ENCODE measurements around the gene KCNT1. TPM values are rescaled to one million over a fixed set of nuclear protein-coding genes. Genes with fewer than 3 reads are reported as not detected.

KCNT1 gene
- polyA plus RNA-seq, 1 donor (not counting 4 experiments of a cell fraction or from before 2014, with no cell fraction given) = not detected

DNA sequence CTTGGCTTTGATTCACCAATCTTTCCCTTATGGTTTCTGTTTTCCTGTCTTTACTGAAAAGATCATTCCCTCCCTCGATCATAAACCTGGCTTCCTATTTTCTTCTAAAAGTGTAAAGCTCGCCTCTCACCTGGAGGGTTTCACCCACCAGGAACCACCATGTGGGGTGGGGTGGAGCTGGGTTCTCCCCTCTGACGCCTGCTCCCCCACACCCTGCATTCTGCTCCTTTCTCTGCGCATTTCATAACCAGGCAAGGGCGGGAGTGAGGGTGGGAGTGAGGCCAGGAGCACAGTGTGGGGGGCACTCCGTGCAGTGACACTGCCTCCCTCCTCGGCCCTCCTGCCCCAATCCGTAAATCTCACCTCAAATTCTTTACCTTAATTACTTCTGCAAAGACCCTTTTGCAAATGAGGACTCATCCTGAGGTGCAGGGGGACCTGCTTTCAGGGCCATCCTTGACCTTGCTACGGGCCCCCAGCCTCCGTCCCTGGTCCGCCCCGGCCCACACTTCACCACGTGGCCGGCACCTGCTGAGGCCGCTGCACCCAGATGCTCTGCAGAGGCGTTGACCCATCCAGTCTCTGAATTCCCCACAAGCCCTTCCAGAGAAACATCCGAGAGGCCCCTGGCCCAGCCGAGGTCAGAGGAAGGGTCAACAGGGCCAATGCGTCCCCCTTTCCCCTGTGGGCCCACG lies 59.3 kb downstream of the KCNT1 start:
- Histone ChIP-seq H3K79me2 (ENCODE audit: control insufficient read depth, insufficient read depth, low read length) (no peaks in the 10 kb centered on the region), H3K27me3 (ENCODE audit: control insufficient read depth, extremely low read depth, insufficient read depth, low read length) (no peaks in the 10 kb centered on the region), H3K27ac (ENCODE audit: control insufficient read depth, insufficient read depth, low read length) (no peak overlapping the region), H3K9me1 (ENCODE audit: control insufficient read depth, extremely low read depth, insufficient read depth, low read length) (no peaks in the 10 kb centered on the region), H3K9ac (ENCODE audit: control insufficient read depth, extremely low read depth, insufficient read depth, low read length) (no peak overlapping the region), H4K20me1 (ENCODE audit: control insufficient read depth, extremely low read depth, insufficient read depth, low read length) (no peaks in the 10 kb centered on the region), H3K4me2 (ENCODE audit: control insufficient read depth, extremely low read depth, insufficient read depth, low read depth, low read length) (no peak overlapping the region), H3K4me3 (ENCODE audit: control insufficient read depth in 2 of 3, extremely low read depth in 1 of 3, insufficient read depth in 2 of 3, low read depth in 1 of 3, low read length in 3 of 3) (no peak overlapping the region), H2AFZ (ENCODE audit: control insufficient read depth, low read length) (no peak overlapping the region), H3K9me3 (ENCODE audit: control insufficient read depth, low read depth, low read length) (peaks cover 3% of the 10 kb centered on the region), H3K36me3 (ENCODE audit: control insufficient read depth in 2 of 2, extremely low read depth in 1 of 2, insufficient read depth in 2 of 2, low read length in 2 of 2) (no peaks in the 10 kb centered on the region), H3K4me1 (ENCODE audit: control insufficient read depth, extremely low read depth, insufficient read depth, low read length) (no peaks in the 10 kb centered on the region)
- dilution Hi-C loops (cut with MboI; ENCODE audit: extremely low pct_ligation_motif_present, low sequenced_read_pairs) = no loop called here
- FAIRE-seq (no peak), DNase-seq (ENCODE audit: low read depth, low spot score) (no peak)
- TF ChIP-seq CTCF (optimal IDR thresholded peaks at IDR 0.05 in 1 of 3, IDR thresholded peaks at IDR 0.05 in 1 of 3, conservative IDR thresholded peaks at IDR 0.05 in 1 of 3; ENCODE audit: extremely low read depth in 1 of 3, insufficient read depth in 2 of 3, low read length in 3 of 3) (no peak), EZH2 (IDR thresholded peaks at IDR 0.05; ENCODE audit: low read length) (no peak)

DNA sequence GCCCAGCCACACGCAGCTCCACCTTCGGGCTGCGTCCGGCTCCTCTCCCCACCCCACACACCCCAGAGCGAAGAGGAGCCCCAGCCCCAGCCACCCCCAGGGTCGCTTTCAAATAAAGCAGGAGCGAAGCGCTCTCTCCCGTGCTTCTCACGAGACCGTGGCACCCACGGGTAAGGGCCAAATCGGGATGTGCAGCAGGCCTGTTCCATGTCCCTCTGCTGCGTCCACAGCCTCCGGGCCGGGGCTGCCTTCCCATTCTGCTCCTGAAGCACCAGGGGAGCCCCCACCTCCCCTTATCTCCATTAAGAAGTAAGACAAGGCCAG lies 59.8 kb downstream of the KCNT1 start:
- Histone ChIP-seq H3K9me3 (ENCODE audit: control insufficient read depth, low read depth, low read length) (peaks cover 3% of the 10 kb centered on the region), H3K36me3 (ENCODE audit: control insufficient read depth in 2 of 2, extremely low read depth in 1 of 2, insufficient read depth in 2 of 2, low read length in 2 of 2) (no peaks in the 10 kb centered on the region), H3K4me1 (ENCODE audit: control insufficient read depth, extremely low read depth, insufficient read depth, low read length) (no peaks in the 10 kb centered on the region), H2AFZ (ENCODE audit: control insufficient read depth, low read length) (no peak overlapping the region), H3K9me1 (ENCODE audit: control insufficient read depth, extremely low read depth, insufficient read depth, low read length) (no peaks in the 10 kb centered on the region), H3K4me3 (ENCODE audit: control insufficient read depth in 2 of 3, extremely low read depth in 1 of 3, insufficient read depth in 2 of 3, low read depth in 1 of 3, low read length in 3 of 3) (no peak overlapping the region), H3K27me3 (ENCODE audit: control insufficient read depth, extremely low read depth, insufficient read depth, low read length) (no peaks in the 10 kb centered on the region), H3K27ac (ENCODE audit: control insufficient read depth, insufficient read depth, low read length) (no peak overlapping the region), H3K79me2 (ENCODE audit: control insufficient read depth, insufficient read depth, low read length) (no peaks in the 10 kb centered on the region), H3K4me2 (ENCODE audit: control insufficient read depth, extremely low read depth, insufficient read depth, low read depth, low read length) (no peak overlapping the region), H4K20me1 (ENCODE audit: control insufficient read depth, extremely low read depth, insufficient read depth, low read length) (no peaks in the 10 kb centered on the region), H3K9ac (ENCODE audit: control insufficient read depth, extremely low read depth, insufficient read depth, low read length) (no peak overlapping the region)
- dilution Hi-C loops (cut with MboI; ENCODE audit: extremely low pct_ligation_motif_present, low sequenced_read_pairs) = no loop called here
- DNase-seq (ENCODE audit: low read depth, low spot score) = no peak
- FAIRE-seq = no peak
- no peak for TF ChIP-seq EZH2 (IDR thresholded peaks at IDR 0.05; ENCODE audit: low read length)
- TF ChIP-seq CTCF (optimal IDR thresholded peaks at IDR 0.05 in 1 of 3, IDR thresholded peaks at IDR 0.05 in 1 of 3, conservative IDR thresholded peaks at IDR 0.05 in 1 of 3; ENCODE audit: extremely low read depth in 1 of 3, insufficient read depth in 2 of 3, low read length in 3 of 3) = no peak

Data from keratinocyte (primary cell).